Epithelial cell of esophagus (primary cell): ENCODE results near the gene XIRP2.

Source experiments
- DNase-seq: peaks from one replicate; pipeline ENCODE4 v3.0.0; 2010; ENCODE audit warnings: low read depth
- H3K4me3 ChIP-seq: 2 replicates; pipeline ENCODE4 v1.5.1; 2011; ENCODE audit warnings: mild to moderate bottlenecking, low read length, control low read depth
- TF ChIP-seq, protein P1 (sequence below): IDR thresholded peaks from 2 replicates; pipeline ENCODE4 v1.5.1; 2011; ENCODE audit warnings: low read depth, mild to moderate bottlenecking, low read length, control low read depth, inconsistent platforms; ENCODE audit not compliant: insufficient read depth; ENCODE audit errors: missing control alignments

Gene XIRP2

GRCh38 chr2:166926657-166927056, 38.4 kb downstream of the XIRP2 start:
- TF ChIP-seq, protein P1, sequence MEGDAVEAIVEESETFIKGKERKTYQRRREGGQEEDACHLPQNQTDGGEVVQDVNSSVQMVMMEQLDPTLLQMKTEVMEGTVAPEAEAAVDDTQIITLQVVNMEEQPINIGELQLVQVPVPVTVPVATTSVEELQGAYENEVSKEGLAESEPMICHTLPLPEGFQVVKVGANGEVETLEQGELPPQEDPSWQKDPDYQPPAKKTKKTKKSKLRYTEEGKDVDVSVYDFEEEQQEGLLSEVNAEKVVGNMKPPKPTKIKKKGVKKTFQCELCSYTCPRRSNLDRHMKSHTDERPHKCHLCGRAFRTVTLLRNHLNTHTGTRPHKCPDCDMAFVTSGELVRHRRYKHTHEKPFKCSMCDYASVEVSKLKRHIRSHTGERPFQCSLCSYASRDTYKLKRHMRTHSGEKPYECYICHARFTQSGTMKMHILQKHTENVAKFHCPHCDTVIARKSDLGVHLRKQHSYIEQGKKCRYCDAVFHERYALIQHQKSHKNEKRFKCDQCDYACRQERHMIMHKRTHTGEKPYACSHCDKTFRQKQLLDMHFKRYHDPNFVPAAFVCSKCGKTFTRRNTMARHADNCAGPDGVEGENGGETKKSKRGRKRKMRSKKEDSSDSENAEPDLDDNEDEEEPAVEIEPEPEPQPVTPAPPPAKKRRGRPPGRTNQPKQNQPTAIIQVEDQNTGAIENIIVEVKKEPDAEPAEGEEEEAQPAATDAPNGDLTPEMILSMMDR, result no peak
- H3K4me3 ChIP-seq, result no peak overlapping the region
- no peak for DNase-seq

DNA sequence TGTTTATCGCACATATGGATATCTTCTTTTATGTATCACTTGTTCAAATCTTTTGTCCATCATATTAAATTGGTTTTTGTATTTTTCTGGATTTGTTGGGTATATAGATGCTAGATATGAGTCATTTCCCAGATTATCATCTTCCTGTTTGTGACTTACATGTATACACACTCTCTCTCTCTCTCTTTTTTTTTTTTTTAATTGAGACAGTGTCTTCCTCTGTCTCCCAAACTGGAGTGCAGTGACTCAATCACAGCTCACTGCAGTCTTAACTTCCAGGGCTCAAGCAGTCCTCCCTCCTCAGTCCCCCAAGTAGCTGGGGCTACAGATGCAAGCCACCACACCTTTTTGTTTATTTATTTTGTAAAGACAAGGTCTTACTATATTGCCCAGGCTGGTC, 43.8 kb downstream of the XIRP2 start:
- DNase-seq, result peak; percentile 31
- TF ChIP-seq, protein P1, result no peak
- H3K4me3 ChIP-seq, result no peak overlapping the region

DNA sequence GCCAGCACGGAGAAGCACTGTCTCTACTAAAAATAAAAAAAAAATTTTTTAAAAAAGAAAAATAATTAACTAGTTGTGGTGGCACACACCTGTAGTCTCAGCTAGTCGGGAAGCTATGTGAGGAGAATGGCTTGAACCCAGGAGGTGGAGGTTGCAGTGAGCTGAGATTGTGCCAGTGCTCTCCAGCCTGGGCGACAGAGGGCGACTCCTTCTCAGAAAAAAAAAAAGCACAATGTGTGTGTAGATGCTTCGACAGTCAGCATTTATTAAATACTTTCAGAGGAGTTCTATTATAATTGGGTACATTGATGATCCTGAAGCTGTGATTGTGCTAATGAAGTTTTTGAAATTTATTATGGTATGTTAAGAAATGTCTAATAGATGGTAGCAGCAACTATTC, 46.5 kb downstream of the XIRP2 start:
- H3K4me3 ChIP-seq, result no peak overlapping the region
- TF ChIP-seq, protein P1, result no peak
- DNase-seq, result no peak

DNA sequence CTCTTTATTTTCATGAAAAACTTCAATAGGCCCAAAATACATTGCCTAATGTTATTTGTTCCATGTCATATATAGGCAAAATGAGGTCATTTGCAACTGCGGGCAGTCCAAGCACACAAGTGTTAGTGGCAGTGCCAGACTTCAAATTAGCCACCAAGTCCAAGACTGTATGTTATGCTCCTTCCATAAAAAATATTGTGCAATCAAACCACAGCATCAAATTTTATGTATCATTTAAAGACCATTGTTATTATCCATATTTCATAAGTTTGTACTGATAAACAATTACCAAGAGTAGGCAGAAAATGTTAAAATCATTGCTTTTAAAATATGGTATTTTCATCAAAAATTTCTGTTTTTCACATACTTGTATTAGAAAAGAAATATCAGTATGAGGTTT, 54.1 kb downstream of the XIRP2 start:
- TF ChIP-seq, protein P1, result no peak
- no peak for DNase-seq

DNA sequence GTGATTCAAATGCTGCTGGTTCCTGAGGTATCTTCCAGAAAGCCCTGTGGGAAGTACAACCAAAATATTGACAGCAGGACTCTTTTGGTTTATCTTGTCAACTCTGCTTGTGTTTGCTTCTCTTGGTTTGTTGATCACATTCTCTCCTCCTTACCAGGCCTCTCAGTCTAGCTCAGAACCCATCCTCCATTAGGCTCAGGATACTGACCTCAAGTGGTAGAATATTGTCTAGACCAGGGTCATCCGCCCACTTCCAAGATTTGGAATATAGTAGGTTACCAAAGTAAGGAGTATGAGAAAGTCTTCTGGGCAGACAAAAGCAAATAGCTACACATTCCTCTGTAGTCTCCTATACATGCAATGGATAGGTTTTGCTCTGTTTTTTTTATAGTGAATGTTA, 56.6 kb downstream of the XIRP2 start:
- no peak overlapping the region for H3K4me3 ChIP-seq
- no peak for DNase-seq
- TF ChIP-seq, protein P1, result no peak

More for the DNA sequence above, 54.1 kb downstream of the XIRP2 start:
- H3K4me3 ChIP-seq, result no peak overlapping the region

DNA sequence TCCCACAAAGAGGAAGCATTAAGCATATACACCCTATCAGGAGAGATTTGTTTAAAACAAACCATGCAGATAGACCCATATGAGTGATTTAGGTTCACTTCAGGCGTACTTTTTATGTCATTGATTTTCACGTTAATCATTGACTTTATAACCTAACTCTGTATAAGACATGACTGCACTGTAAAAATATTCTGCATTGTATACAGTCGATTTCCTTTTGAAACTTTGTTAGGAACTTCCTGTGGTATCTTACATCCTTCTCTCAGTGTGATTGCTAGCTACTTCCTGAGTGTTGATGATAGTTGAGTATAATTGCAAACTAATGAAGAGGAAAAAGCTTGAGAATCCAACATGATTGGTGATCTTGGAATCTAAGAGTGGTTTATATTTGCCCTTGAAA, 69.4 kb downstream of the XIRP2 start:
- no peak for DNase-seq
- TF ChIP-seq, protein P1, result no peak
- H3K4me3 ChIP-seq, result no peak overlapping the region

- TF ChIP-seq, protein P1, result no peak
- no peak overlapping the region for H3K4me3 ChIP-seq
- no peak for DNase-seq
Measured at GRCh38 chr2:166958986-166959481, 70.8 kb downstream of the XIRP2 start.
